Right cardiac atrium (tissue), 5 donors: ENCODE measurements around the gene KRTAP9-2. TPM values are rescaled to one million over a fixed set of nuclear protein-coding genes. Genes with fewer than 3 reads are reported as not detected.
"Not testable (repeated sequence)": the region's sequence is repeated elsewhere in the genome, so short reads cannot be mapped to it uniquely, and the experiment has no call there.

ENCODE experiments used
- ATAC-seq, 2 donors: fragments of 200-7000 bp; cut with Tn5 transposase; one replicate each; pipeline versions ENCODE4 v1.8.0 to v1.9.1; 2020; ENCODE audit warnings: moderate library complexity in 2 of 2, mild to moderate bottlenecking in 1 of 2
- DNase-seq, 3 donors: peaks; one replicate each; pipeline ENCODE4 v3.0.0-alpha.2; 2020
- H3K27ac ChIP-seq: one replicate; pipeline ENCODE4 v1.5.1; 2013; ENCODE audit warnings: mild to moderate bottlenecking, low read length, control low read depth, moderate library complexity
- H3K27me3 ChIP-seq: one replicate; pipeline ENCODE4 v1.6.1; 2013; ENCODE audit not compliant: control insufficient read depth, insufficient read depth
- H3K4me1 ChIP-seq: one replicate; pipeline ENCODE4 v1.6.1; 2013; ENCODE audit warnings: low read length; ENCODE audit not compliant: control insufficient read depth, insufficient read depth
- H3K4me3 ChIP-seq: one replicate; pipeline ENCODE4 v1.5.1; 2013; ENCODE audit warnings: low read length, control low read depth
- H3K9me3 ChIP-seq: one replicate; pipeline ENCODE4 v1.6.1; 2013; ENCODE audit warnings: low read length; ENCODE audit not compliant: control insufficient read depth
- WGBS: extraction: QIAGEN DNeasy Blood & Tissue Kit; methylation state at CpG from one replicate; pipeline ENCODE4 v1.1.7; 2013; 5-methylcytosine and 5-hydroxymethylcytosine counted together
- intact Hi-C, 4 donors: fragments of 100-400 bp; cut with DNase I; formaldehyde crosslinking; loops; one replicate each; pipeline versions ENCODE4 v1.11.0 to v1.14.0; 2022 to 2023
- long read RNA-seq, 4 donors: library from polyadenylated mRNA; unstranded; transcript quantifications; one replicate each; pipeline ENCODE4 v2.0.0, GENCODE V29; 2020 to 2021
- polyA plus RNA-seq: library from polyadenylated mRNA; stranded (reverse); fragments of 200-250 nt; gene quantifications from one replicate; pipeline ENCODE4 v1.2.3, GENCODE V29; 2013
- total RNA-seq, 4 donors: library from RNA; stranded (reverse); fragmentation: NEBNext Ultra II Directional; extraction: Animal tissue kit (Norgen Biotek cat#: 25700); gene quantifications; one replicate each; pipeline ENCODE4 v1.2.1, GENCODE V29; 2021
- donor health status: healthy with polysubstance abuse.
- donor health status: DM: no; HTN: yes; CAD: no.
- donor health status: DM: no; HTN: no; CAD: no.
- donor health status: DM: no; HTN: yes; CAD: no; lungs with severe emphysema.
- donor health status: DM: yes; HTN: yes; CAD: no.

KRTAP9-2 gene, protein sequence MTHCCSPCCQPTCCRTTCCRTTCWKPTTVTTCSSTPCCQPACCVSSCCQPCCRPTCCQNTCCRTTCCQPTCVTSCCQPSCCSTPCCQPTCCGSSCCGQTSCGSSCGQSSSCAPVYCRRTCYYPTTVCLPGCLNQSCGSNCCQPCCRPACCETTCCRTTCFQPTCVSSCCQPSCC
- total RNA-seq (not detected), polyA plus RNA-seq (not detected)
- long read RNA-seq, donor 1, result 0 reads
- long read RNA-seq, donor 2, result 0 reads
- long read RNA-seq, donor 3, result 0 reads
- long read RNA-seq, donor 4, result 0 reads

- H3K4me3 ChIP-seq, H3K9me3 ChIP-seq, H3K27me3 ChIP-seq, H3K27ac ChIP-seq, intact Hi-C loops, DNase-seq, ATAC-seq, H3K4me1 ChIP-seq: not testable (repeated sequence)
- WGBS, result 49% methylated on average over 3 of the region's 4 CpGs
These were observed at the start of gene KRTAP9-2 for GRCh38 chr17:41226598-41227095. Gene KRTAP9-2, plus strand, starts transcription at chr17:41226648. Its CDS starts 7 bp downstream, at chr17:41226655.

GRCh38 chr17:41176744-41177387 is 49.6 kb upstream of the KRTAP9-2 start:
- Histone ChIP-seq H3K27ac (no peak overlapping the region), H3K9me3 (no peaks in the 10 kb centered on the region), H3K27me3 (no peaks in the 10 kb centered on the region), H3K4me3 (no peak overlapping the region), H3K4me1 (no peaks in the 10 kb centered on the region)
- no peak for DNase-seq
- 76% methylated on average over 3 of the region's 3 CpGs for WGBS
- ATAC-seq, result no peak
- intact Hi-C loops, result no loop called here

GRCh38 chr17:41177727-41178271 is 48.6 kb upstream of the KRTAP9-2 start, which contains the start of gene KRTAP4-2:
Gene KRTAP4-2, minus strand, starts transcription at chr17:41178221. Its CDS starts 57 bp downstream, at chr17:41178164.
- WGBS, result 81% methylated on average over 7 of the region's 7 CpGs
- DNase-seq (peak in 1 of 3 donors; percentile 37), ATAC-seq (no peak)
- intact Hi-C loops, result no loop called here
- Histone ChIP-seq H3K9me3 (no peaks in the 10 kb centered on the region), H3K27ac (no peak within 1 kb of the TSS), H3K27me3 (no peaks in the 10 kb centered on the region), H3K4me1 (no peaks in the 10 kb centered on the region), H3K4me3 (no peak within 1 kb of the TSS)

DNA sequence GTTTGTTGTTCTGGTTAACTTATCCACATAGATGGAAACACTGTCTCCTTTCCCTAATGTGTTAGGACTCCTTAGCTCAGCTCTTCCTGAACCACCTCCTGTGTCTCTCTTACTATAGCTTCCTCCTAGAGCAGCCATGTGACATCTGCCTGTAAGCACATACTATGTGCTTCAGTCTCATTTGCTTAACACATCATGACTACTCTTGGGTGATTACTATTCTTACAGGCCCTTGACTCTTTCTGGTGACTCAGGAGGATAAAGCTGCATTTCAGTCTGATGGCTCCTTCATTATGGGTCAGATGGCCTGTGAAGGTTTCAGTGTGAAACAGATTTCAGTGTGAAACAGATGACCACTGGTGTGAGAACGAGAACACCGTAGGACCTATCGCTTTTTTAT is 48.1 kb upstream of the KRTAP9-2 start:
- H3K27ac ChIP-seq, result no peak overlapping the region
- H3K4me3 ChIP-seq, result no peak overlapping the region
- no peaks in the 10 kb centered on the region for H3K9me3 ChIP-seq
- H3K4me1 ChIP-seq, result no peaks in the 10 kb centered on the region
- H3K27me3 ChIP-seq, result no peaks in the 10 kb centered on the region
- no peak for DNase-seq
- WGBS, result 88% methylated on average over 3 of the region's 3 CpGs
- no peak for ATAC-seq
- intact Hi-C loops, result no loop called here

DNA sequence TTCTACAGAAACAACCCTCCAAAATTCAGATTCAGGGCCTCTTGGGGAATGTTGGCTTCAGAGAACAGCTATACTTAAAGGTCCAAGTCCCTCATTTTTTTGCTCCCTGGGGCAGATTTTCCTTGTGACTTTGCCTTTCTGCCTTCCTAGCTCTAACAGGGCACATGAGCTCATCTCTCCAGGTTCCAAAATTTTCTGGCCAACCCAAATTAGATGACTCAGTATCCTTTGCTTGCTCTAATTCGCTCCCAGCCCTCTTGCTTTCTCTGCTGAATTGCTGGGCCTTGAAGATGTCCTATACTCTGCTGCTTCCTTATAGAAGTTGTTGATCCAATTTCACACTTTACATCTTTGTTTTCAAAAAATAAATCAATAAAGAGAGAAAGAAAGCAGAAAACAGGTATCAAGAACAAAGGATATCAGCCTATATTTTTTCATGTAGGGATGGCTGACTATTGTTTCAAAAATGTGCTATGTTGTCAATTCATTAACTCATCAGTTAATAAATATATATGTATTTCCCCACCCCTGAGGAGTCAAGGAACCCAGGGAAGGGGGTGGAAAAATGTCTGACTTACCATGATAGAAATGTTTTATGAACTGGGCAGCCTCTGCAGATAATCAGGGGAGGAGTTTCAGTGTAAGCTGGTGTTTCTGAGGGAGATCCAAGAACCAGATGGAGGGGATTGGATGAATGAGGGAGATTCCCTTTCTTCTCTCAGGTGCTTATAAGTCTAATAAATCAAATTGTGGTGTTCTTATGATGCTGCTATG is 47.4 kb upstream of the KRTAP9-2 start:
- 82% methylated on average over 1 of the region's 1 CpG for WGBS
- Histone ChIP-seq H3K4me1 (no peaks in the 10 kb centered on the region), H3K9me3 (no peaks in the 10 kb centered on the region), H3K4me3 (no peak overlapping the region), H3K27me3 (no peaks in the 10 kb centered on the region), H3K27ac (no peak overlapping the region)
- DNase-seq, result no peak
- ATAC-seq, result no peak
- intact Hi-C loops, result no loop called here

GRCh38 chr17:41184480-41184961 is 41.9 kb upstream of the KRTAP9-2 start, which contains the start of gene KRTAP4-1:
Gene KRTAP4-1, minus strand, starts transcription at chr17:41184911. Its CDS starts 57 bp downstream, at chr17:41184854.
- ATAC-seq (no peak), DNase-seq (no peak)
- Histone ChIP-seq H3K9me3 (no peaks in the 10 kb centered on the region), H3K27me3 (peaks cover 2% of the 10 kb centered on the region), H3K27ac (no peak within 1 kb of the TSS), H3K4me1 (no peaks in the 10 kb centered on the region), H3K4me3 (no peak within 1 kb of the TSS)
- 49% methylated on average over 9 of the region's 9 CpGs for WGBS
- intact Hi-C loops, result no loop called here

DNA sequence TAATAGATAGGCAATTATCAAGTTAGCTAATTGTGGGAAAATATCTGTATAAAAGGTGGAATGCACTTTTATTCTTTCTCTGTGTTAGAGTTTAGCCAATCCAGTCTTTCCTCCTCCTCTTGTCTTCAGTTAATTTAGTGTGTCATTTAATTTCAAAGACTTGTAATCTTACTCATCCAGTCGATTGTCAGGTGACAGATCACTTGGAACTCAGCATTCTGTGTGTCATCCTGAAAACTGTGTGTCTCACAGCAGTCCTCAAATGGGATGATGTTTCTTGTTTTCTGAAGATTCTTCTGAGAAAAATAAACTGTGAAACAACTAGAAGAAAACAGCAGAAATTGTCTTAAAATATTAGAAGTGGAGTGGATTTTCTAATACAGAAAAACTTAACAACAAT is 41.4 kb upstream of the KRTAP9-2 start:
- Histone ChIP-seq H3K4me3 (no peak overlapping the region), H3K4me1 (no peaks in the 10 kb centered on the region), H3K9me3 (no peaks in the 10 kb centered on the region), H3K27ac (no peak overlapping the region), H3K27me3 (peaks cover 2% of the 10 kb centered on the region)
- no peak for ATAC-seq
- intact Hi-C loops, result no loop called here
- no peak for DNase-seq
- 32% methylated on average over 1 of the region's 1 CpG for WGBS

DNA sequence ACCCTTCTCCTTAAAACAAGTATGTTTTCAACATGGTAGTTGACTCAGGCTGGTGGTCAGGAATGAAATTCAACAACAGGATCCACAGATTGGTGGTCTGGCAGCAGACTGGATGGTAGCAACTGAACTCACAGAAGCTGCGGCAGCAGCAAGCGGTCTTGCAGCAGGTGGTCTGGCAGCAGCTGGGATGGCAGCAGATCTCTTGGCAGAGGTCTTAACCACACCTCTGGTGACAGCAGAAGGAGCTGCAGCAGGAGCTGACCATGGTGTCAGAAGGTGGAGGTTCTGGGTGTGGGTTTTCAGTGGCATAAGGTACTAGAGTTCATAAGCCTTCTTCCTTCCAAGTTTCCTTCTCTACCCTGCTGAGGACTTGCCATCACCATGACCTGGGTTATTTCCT is 39.6 kb upstream of the KRTAP9-2 start:
- Histone ChIP-seq H3K4me3 (no peak overlapping the region), H3K27ac (no peak overlapping the region), H3K9me3 (no peaks in the 10 kb centered on the region), H3K4me1 (no peaks in the 10 kb centered on the region), H3K27me3 (peaks cover 2% of the 10 kb centered on the region)
- 82% methylated on average over 2 of the region's 2 CpGs for WGBS
- intact Hi-C loops, result no loop called here
- DNase-seq, result no peak
- no peak for ATAC-seq

DNA sequence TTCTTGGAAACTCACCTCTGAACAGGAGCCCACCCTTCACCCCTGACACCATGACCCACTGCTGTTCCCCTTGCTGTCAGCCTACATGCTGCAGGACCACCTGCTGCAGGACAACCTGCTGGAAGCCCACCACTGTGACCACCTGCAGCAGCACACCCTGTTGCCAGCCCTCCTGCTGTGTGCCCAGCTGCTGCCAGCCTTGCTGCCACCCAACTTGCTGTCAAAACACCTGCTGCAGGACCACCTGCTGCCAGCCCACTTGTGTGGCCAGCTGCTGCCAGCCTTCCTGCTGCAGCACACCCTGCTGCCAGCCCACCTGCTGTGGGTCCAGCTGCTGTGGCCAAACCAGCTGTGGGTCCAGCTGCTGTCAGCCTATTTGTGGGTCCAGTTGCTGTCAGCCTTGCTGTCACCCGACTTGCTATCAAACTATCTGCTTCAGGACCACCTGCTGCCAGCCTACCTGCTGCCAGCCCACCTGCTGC is 36.6 kb upstream of the KRTAP9-2 start, which contains the start of gene KRTAP9-1:
TSS of gene KRTAP9-1 (plus strand) at position 51 of the 482 bp plus-strand sequence. CDS start at position 51, 0 bp downstream.
- H3K4me3 ChIP-seq, H3K4me1 ChIP-seq, H3K27me3 ChIP-seq, ATAC-seq, H3K9me3 ChIP-seq, intact Hi-C loops, H3K27ac ChIP-seq, DNase-seq: not testable (repeated sequence)
- 79% methylated on average over 1 of the region's 1 CpG for WGBS

DNA sequence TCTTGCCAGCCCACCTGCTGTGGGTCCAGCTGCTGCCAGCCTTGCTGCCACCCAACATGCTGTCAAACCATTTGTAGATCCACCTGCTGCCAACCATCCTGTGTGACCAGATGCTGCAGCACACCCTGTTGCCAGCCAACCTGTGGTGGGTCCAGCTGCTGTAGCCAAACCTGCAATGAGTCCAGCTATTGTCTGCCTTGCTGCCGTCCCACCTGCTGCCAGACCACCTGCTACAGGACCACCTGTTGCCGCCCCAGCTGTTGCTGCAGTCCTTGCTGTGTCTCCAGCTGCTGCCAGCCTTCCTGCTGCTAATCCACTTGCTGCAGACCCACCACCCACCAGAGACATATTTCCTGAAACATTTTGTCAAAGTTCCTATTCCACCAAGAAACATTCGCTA is 36.1 kb upstream of the KRTAP9-2 start:
- peaks cover 2% of the 10 kb centered on the region for H3K27me3 ChIP-seq
- WGBS, result 86% methylated on average over 3 of the region's 3 CpGs
- ATAC-seq, result no peak

More for the DNA sequence above, 36.1 kb upstream of the KRTAP9-2 start:
- H3K4me3 ChIP-seq, result no peak overlapping the region
- H3K9me3 ChIP-seq, result no peaks in the 10 kb centered on the region
- no peak overlapping the region for H3K27ac ChIP-seq
- no peaks in the 10 kb centered on the region for H3K4me1 ChIP-seq
- intact Hi-C loops, result no loop called here
- DNase-seq, result no peak
